GM12891 (cell line): ENCODE data around the gene SMDT1.
"Not testable (repeated sequence)": the region's sequence is repeated elsewhere in the genome, so short reads cannot be mapped to it uniquely, and the experiment has no call there.

ENCODE experiments used
- POLR2A ChIP-seq: IDR thresholded peaks from 2 replicates; pipeline ENCODE4 v1.6.1; 2011; ENCODE audit warnings: low read depth, low read length, control low read depth
- POLR2AphosphoS5 ChIP-seq: IDR thresholded peaks from 2 replicates; pipeline ENCODE4 v1.6.1; 2011; ENCODE audit warnings: low read depth, low read length, control low read depth

DNA sequence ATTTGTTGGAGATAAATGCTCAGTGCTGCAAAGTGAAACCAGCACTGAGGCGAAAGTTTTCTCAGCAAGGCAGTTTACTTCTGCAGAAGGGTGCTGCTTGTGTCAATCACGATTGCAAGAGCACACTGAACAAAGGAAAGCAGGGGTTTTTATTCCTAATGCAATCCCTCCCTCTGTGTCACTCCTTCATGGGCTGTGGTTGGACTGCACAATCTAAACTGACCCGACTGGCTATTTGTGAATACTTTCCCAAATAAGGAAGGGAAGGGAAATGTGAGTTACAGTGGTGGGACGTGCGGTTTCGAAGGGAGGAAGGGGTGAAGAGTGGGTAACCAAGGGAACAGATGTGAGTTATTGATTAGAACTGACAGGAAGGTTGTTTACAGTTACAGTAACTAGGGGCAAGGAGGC is 35.9 kb downstream of the SMDT1 start:
- TF ChIP-seq POLR2A, POLR2AphosphoS5: not testable (repeated sequence)
